ENCODE results near the gene EPHA4.

The EPHA4 gene

GRCh38 chr2:221370076-221370856 lies 201.8 kb downstream of the EPHA4 start:
- in situ Hi-C loops (cut with HindIII; ENCODE audit: low sequenced_read_pairs): no loop called here
